T-cell (primary cell): Measurements from ENCODE around the gene DMKN. TPM values are rescaled to one million over a fixed set of nuclear protein-coding genes. Genes with fewer than 3 reads are reported as not detected.

ENCODE experiments used
- ATAC-seq, 4 experiments: fragments of 200-7000 bp in 3 of 4; fragments of 150-1000 bp in 1 of 4; cut with Tn5 transposase; replicated peaks in 1 of 4; 1 replicate in 3 of 4; 2 replicates in 1 of 4; pipeline ENCODE4 v1.10.0; 2021; ENCODE audit warnings: moderate library complexity in 3 of 4, mild to moderate bottlenecking in 2 of 4, moderate number of reproducible peaks in 1 of 4
- CTCF ChIA-PET, 2 donors: fragments of 300-600 bp; sonication (Branson Sonifier 250); formaldehyde crosslinking; loops; one replicate each; lab custom pipeline; 2022; ENCODE audit warnings: antibody characterized with exemption in 2 of 2; lab: Charles Lee
- POLR2A ChIA-PET, 2 donors: fragments of 300-600 bp; sonication (Branson Sonifier 250); formaldehyde crosslinking; loops; one replicate each; lab custom pipeline; 2022; ENCODE audit warnings: antibody characterized with exemption in 2 of 2; lab: Charles Lee
- DNase-seq, 35 experiments: peaks; one replicate each; pipeline versions ENCODE4 v3.0.0 to v3.0.0-alpha.2; 2013 to 2023
- H3K27ac ChIP-seq: one replicate; pipeline ENCODE4 v1.5.1; 2013; ENCODE audit warnings: low read length
- H3K27me3 ChIP-seq, 2 experiments: replicated peaks in 1 of 2; 1 replicate in 1 of 2; 2 replicates in 1 of 2; pipeline versions ENCODE4 v1.6.1 to v1.7.0; 2013; ENCODE audit warnings: low read length in 1 of 2, mixed read lengths in 1 of 2; ENCODE audit not compliant: control insufficient read depth in 2 of 2, insufficient read depth in 2 of 2; ENCODE audit errors: extremely low read depth in 1 of 2
- H3K36me3 ChIP-seq, 2 donors: 1 replicate in 1 of 2; 2 replicates in 1 of 2; pipeline versions ENCODE4 v1.6.1 to v1.7.0; 2013; ENCODE audit warnings: low read length in 1 of 2; ENCODE audit not compliant: control insufficient read depth in 2 of 2, insufficient read depth in 1 of 2; ENCODE audit errors: extremely low read depth in 1 of 2
- H3K4me1 ChIP-seq, 2 experiments: 1 replicate in 1 of 2; 2 replicates in 1 of 2; pipeline versions ENCODE4 v1.6.1 to v1.7.0; 2013; ENCODE audit warnings: low read length in 2 of 2, mixed read lengths in 1 of 2; ENCODE audit not compliant: insufficient read depth in 2 of 2, control insufficient read depth in 1 of 2; ENCODE audit errors: extremely low read depth in 1 of 2
- H3K4me3 ChIP-seq, 2 donors: 1 replicate in 1 of 2; 2 replicates in 1 of 2; pipeline versions ENCODE4 v1.5.1 to v1.7.0; 2013; ENCODE audit warnings: mild to moderate bottlenecking in 2 of 2, low read length in 1 of 2, moderate library complexity in 1 of 2; ENCODE audit not compliant: control insufficient read depth in 1 of 2; ENCODE audit errors: extremely low read depth in 1 of 2
- H3K9me3 ChIP-seq: 2 replicates; pipeline ENCODE4 v1.7.0; 2013
- H3K27ac Mint-ChIP-seq, 2 donors: one replicate each; pipeline ENCODE4 v1.8.0; 2020 to 2021; ENCODE audit warnings: mild to moderate bottlenecking in 2 of 2, mixed read lengths in 2 of 2
- H3K27me3 Mint-ChIP-seq, 2 donors: one replicate each; pipeline ENCODE4 v1.8.0; 2021 to 2022; ENCODE audit warnings: mixed read lengths in 2 of 2
- H3K36me3 Mint-ChIP-seq: one replicate; pipeline ENCODE4 v1.8.0; 2021; ENCODE audit warnings: mixed read lengths
- H3K4me1 Mint-ChIP-seq, 3 donors: one replicate each; pipeline ENCODE4 v1.8.0; 2020 to 2022; ENCODE audit warnings: mixed read lengths in 3 of 3, mild to moderate bottlenecking in 1 of 3
- H3K4me3 Mint-ChIP-seq, 3 donors: one replicate each; pipeline ENCODE4 v1.8.0; 2020 to 2022; ENCODE audit warnings: mild to moderate bottlenecking in 3 of 3, mixed read lengths in 3 of 3, moderate library complexity in 3 of 3
- H3K9me3 Mint-ChIP-seq, 3 donors: one replicate each; pipeline ENCODE4 v1.8.0; 2020 to 2022; ENCODE audit warnings: mixed read lengths in 3 of 3
- WGBS: methylation state at CpG from one replicate; pipeline ENCODE4 v1.1.5; 2013; ENCODE audit warnings: missing lambda C conversion rate; ENCODE audit not compliant: insufficient coverage; 5-methylcytosine and 5-hydroxymethylcytosine counted together
- total RNA-seq, 35 experiments: library from RNA in 6 of 35; stranded (reverse) in 6 of 35; fragments of 120-200 nt in 1 of 35; gene quantifications; one replicate each; pipeline versions ENCODE4 v1.2.1 to v1.2.4 and lab custom pipeline; 2013 to 2026

DMKN gene, protein sequence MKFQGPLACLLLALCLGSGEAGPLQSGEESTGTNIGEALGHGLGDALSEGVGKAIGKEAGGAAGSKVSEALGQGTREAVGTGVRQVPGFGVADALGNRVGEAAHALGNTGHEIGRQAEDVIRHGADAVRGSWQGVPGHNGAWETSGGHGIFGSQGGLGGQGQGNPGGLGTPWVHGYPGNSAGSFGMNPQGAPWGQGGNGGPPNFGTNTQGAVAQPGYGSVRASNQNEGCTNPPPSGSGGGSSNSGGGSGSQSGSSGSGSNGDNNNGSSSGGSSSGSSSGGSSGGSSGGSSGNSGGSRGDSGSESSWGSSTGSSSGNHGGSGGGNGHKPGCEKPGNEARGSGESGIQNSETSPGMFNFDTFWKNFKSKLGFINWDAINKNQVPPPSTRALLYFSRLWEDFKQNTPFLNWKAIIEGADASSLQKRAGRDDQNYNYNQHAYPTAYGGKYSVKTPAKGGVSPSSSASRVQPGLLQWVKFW
- total RNA-seq (1 to 10 TPM in 4 of 5 donors, not detected in 1; 1.8 to 2.3 (median 2.1) TPM), total RNA-seq (lab: John Stamatoyannopoulos, UW) (0 to 1.6 (median 0.44) reads per million in 29 experiments)
- 2.4 TPM for total RNA-seq (2013)

DNA sequence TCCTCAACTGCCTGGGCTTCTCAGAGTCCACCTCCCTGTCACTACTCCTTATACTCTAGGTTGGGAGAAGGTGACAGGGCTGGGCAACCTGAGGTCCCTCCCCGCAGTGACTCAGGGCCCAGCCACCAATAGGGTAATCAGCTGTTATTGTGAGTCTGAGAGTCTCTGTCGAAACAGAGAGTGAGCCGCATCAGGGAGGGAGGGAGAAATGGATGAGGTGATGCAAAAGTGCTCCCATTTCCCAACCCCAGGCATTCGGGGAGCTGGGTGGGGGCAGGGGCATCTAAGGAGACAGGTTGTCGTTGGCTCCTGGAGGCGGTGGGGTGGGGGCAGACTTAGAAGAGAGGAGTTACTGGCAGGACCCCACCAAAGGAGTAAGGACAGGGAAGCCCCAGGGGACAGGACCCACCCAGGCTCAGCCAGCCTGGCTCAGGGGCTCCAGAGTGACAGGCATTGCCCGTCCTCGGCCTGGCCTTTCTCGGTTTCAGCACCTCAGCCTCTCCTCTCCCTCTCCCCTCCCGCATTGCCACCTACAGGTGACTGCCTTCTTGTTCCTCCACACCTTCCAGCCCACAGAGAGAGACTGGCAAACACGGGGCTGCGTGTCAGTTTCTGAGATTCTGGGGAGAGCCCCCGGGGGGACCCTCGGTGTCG, at the start of gene DMKN:
Gene DMKN (minus strand): TSS at position 22 of the 654 bp plus-strand sequence. CDS start 174 bp downstream, outside the sequence.
- ATAC-seq (no peak), DNase-seq (no peak)
- no peak within 1 kb of the TSS for H3K4me3 ChIP-seq
- Mint-ChIP-seq H3K27ac (no peak within 1 kb of the TSS), H3K36me3 (no peaks in the 10 kb centered on the region), H3K4me3 (no peak within 1 kb of the TSS), H3K4me1 (peaks cover 14 to 17% (median 15%) of the 10 kb centered on the region in 3 donors), H3K27me3 (peaks cover 24 to 34% of the 10 kb centered on the region in 2 donors), H3K9me3 (no peaks in the 10 kb centered on the region)
- no peak within 1 kb of the TSS for H3K27ac ChIP-seq
- H3K4me1 ChIP-seq: peaks cover 0 to 22% of the 10 kb centered on the region in 2 experiments
- peaks cover 2 to 51% of the 10 kb centered on the region in 2 experiments for H3K27me3 ChIP-seq
- CTCF ChIA-PET: no interaction called here
- WGBS: 35% methylated on average over 8 of the region's 15 CpGs
- H3K9me3 ChIP-seq: no peaks in the 10 kb centered on the region
- POLR2A ChIA-PET: no interaction called here
- H3K36me3 ChIP-seq: no peaks in the 10 kb centered on the region

DNA sequence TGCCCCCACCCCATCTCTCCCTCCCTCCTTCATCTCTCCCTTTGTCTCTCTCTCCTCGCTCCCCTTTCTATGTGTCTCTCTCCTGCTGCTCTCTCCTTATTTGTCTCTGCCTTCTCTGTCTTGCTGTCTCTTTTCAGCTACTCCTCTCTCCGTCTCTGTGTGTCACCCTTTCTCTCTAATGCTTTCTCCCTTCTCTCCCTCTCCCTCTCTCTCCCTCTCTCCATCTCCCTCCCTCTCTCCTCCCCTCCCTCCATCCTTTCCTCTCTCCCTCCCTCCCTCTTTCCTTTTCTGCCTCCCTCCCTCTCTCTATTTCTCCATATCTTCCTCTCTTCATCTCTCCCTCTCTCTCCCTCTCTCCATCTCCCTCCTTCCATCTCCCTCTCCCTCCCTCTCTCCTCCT, 49.3 kb upstream of the DMKN start:
- 81% methylated on average over 2 of the region's 2 CpGs for WGBS
- peaks cover 0 to 9% (median 8%) of the 10 kb centered on the region in 3 donors for H3K4me1 Mint-ChIP-seq
- H3K27me3 ChIP-seq: peaks cover 0 to 82% of the 10 kb centered on the region in 2 experiments
- no peak for ATAC-seq
- H3K27ac ChIP-seq: no peak overlapping the region
- peaks cover 52 to 69% of the 10 kb centered on the region in 2 donors for H3K27me3 Mint-ChIP-seq
- peaks cover 0 to 14% of the 10 kb centered on the region in 2 experiments for H3K4me1 ChIP-seq
- ChIA-PET CTCF (no interaction called here), POLR2A (no interaction called here)
- H3K4me3 ChIP-seq: no peak overlapping the region
- DNase-seq: no peak
- no peaks in the 10 kb centered on the region for H3K9me3 Mint-ChIP-seq
- H3K27ac Mint-ChIP-seq: no peak overlapping the region
- H3K36me3 Mint-ChIP-seq: no peaks in the 10 kb centered on the region
- no peaks in the 10 kb centered on the region for H3K9me3 ChIP-seq
- no peaks in the 10 kb centered on the region for H3K36me3 ChIP-seq
- no peak overlapping the region for H3K4me3 Mint-ChIP-seq

DNA sequence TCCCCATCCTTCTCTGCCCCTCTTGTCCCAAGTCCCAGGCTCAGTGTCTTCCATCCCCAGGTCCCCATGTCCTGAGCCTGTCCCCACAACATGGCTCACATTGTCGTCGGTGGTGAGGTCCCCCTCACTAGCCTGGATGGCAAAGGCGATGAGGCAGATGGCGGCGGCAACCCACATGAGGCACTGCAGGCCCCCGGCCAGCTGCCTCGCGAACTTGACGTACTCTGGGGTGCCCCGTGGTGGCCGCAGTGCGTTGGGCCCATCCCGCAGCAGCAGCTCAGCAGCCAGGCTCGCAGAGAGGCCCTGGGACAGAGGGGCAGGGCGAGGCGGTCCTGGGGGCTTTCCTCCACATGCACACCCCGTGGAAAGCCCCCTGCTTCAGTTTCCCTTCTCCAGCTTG, 48.9 kb upstream of the DMKN start:
- Histone ChIP-seq H3K4me1 (peaks cover 0 to 17% of the 10 kb centered on the region in 2 experiments), H3K9me3 (no peaks in the 10 kb centered on the region), H3K36me3 (no peaks in the 10 kb centered on the region), H3K27me3 (peaks cover 0 to 81% of the 10 kb centered on the region in 2 experiments), H3K27ac (no peak overlapping the region), H3K4me3 (no peak overlapping the region)
- no peak for DNase-seq
- POLR2A ChIA-PET: no interaction called here
- H3K27me3 Mint-ChIP-seq: peaks cover 53 to 65% of the 10 kb centered on the region in 2 donors
- CTCF ChIA-PET: no interaction called here
- 64% methylated on average over 13 of the region's 17 CpGs for WGBS
- no peak for ATAC-seq
- no peaks in the 10 kb centered on the region for H3K36me3 Mint-ChIP-seq
- H3K27ac Mint-ChIP-seq: no peak overlapping the region
- H3K9me3 Mint-ChIP-seq: no peaks in the 10 kb centered on the region
- no peak overlapping the region for H3K4me3 Mint-ChIP-seq
- peaks cover under 1 to 10% (median 9%) of the 10 kb centered on the region in 3 donors for H3K4me1 Mint-ChIP-seq

DNA sequence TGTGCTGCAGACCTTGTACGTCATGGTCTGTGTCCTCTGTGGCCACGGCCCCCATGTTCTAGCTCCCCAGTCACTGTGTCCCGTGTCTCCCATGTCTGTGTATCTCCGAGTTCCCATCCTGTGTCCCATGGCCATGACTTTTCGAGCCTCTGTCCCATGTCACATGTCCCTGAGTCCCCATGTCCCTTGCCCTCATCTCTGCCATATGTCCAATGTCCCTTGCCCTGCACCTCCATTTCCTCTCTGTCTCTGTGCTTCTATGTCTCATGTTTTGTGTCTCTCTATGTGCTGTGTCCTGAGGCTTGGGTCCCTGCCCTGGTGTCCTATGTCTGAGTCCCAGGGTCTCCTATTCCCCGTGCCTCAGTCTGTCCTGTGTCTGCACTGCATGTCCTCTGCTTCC, 48.0 kb upstream of the DMKN start:
- Mint-ChIP-seq H3K4me3 (no peak overlapping the region), H3K4me1 (peaks cover 5 to 13% (median 12%) of the 10 kb centered on the region in 3 donors), H3K27ac (no peak overlapping the region), H3K9me3 (no peaks in the 10 kb centered on the region), H3K27me3 (peaks cover 52 to 65% of the 10 kb centered on the region in 2 donors), H3K36me3 (no peaks in the 10 kb centered on the region)
- ATAC-seq: no peak
- Histone ChIP-seq H3K4me3 (no peak overlapping the region), H3K36me3 (no peaks in the 10 kb centered on the region), H3K9me3 (no peaks in the 10 kb centered on the region), H3K27ac (no peak overlapping the region), H3K27me3 (peaks cover 0 to 76% of the 10 kb centered on the region in 2 experiments), H3K4me1 (peaks cover 0 to 17% of the 10 kb centered on the region in 2 experiments)
- whole genome bisulfite sequencing: 81% methylated on average over 5 of the region's 6 CpGs
- CTCF ChIA-PET: no interaction called here
- DNase-seq: no peak
- POLR2A ChIA-PET: no interaction called here

DNA sequence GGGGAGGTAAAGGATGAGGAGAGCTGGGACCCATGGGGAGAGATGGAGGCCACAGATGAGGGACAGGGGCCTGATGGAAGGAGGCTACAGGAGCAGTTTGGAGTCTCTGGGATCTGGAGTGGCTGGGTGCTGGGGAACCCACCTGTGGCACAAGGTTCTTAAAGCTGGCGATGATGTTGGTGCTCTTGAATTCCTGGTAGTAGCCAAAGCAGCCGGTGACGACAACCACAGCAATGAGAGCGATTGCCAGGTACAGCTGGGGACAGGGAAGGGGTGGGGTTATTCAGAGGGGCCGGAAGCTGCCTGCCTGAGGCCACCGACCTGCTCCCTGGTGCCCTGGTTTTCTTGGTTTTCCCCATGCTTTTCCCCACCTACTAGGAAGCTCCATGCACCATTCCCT, 47.2 kb upstream of the DMKN start:
- Mint-ChIP-seq H3K4me1 (peaks cover 5 to 13% (median 12%) of the 10 kb centered on the region in 3 donors), H3K4me3 (no peak overlapping the region), H3K27ac (no peak overlapping the region), H3K27me3 (peaks cover 52 to 64% of the 10 kb centered on the region in 2 donors), H3K9me3 (no peaks in the 10 kb centered on the region), H3K36me3 (no peaks in the 10 kb centered on the region)
- ChIA-PET POLR2A (no interaction called here), CTCF (no interaction called here)
- DNase-seq (no peak), ATAC-seq (no peak)
- Histone ChIP-seq H3K4me3 (no peak overlapping the region), H3K27me3 (peaks cover 0 to 76% of the 10 kb centered on the region in 2 experiments), H3K9me3 (no peaks in the 10 kb centered on the region), H3K36me3 (no peaks in the 10 kb centered on the region), H3K4me1 (peaks cover 0 to 17% of the 10 kb centered on the region in 2 experiments), H3K27ac (no peak overlapping the region)
- 78% methylated on average over 4 of the region's 6 CpGs for WGBS

DNA sequence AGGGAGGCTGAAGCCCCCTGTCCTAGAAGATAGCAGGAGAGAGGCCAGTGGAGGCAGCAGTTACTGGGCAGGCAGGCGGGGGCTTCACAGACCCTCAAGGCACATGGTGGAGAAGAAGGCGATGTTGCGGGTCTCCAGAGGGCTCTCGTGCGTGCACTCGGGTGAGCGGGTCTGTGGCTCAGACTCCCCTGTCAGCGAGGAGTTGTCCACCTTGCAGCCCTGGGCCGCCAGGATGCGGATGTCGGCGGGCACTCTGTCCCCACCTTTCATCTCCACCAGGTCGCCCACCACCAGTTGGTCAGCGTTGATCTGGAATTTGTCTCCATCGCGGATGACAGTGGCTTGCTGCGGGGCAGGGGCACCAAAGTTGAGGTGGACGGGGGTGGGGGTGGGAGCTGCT, 46.8 kb upstream of the DMKN start:
- Histone ChIP-seq H3K36me3 (no peaks in the 10 kb centered on the region), H3K27ac (no peak overlapping the region), H3K4me3 (no peak overlapping the region), H3K9me3 (no peaks in the 10 kb centered on the region), H3K27me3 (peaks cover 0 to 72% of the 10 kb centered on the region in 2 experiments), H3K4me1 (peaks cover 0 to 17% of the 10 kb centered on the region in 2 experiments)
- ATAC-seq (no peak), DNase-seq (no peak)
- Mint-ChIP-seq H3K27me3 (peaks cover 48 to 60% of the 10 kb centered on the region in 2 donors), H3K4me3 (no peak overlapping the region), H3K9me3 (no peaks in the 10 kb centered on the region), H3K27ac (peak overlapping the region in 1 of 2 donors; percentile 49), H3K36me3 (no peaks in the 10 kb centered on the region), H3K4me1 (peaks cover 5 to 13% (median 12%) of the 10 kb centered on the region in 3 donors)
- 87% methylated on average over 9 of the region's 18 CpGs for WGBS
- ChIA-PET CTCF (no interaction called here), POLR2A (no interaction called here)
